GM18951 (cell line): ENCODE data around the gene ZNF155.
A peak's percentile ranks its signal among the peaks of the same experiment; 100 is the strongest.

Source experiments
- POLR2A ChIP-seq: IDR thresholded peaks from 4 replicates; pipeline ENCODE4 v1.6.1; 2011; ENCODE audit warnings: mild to moderate bottlenecking; ENCODE audit not compliant: insufficient read length, insufficient read depth; ENCODE audit errors: extremely low read depth
- in situ Hi-C: fragments of 300-500 bp; cut with MboI; formaldehyde crosslinking; loops from one replicate; pipeline ENCODE4 v1.12.0; 2022; ENCODE audit warnings: low sequenced_read_pairs, mixed read lengths, inconsistent platforms; ENCODE audit not compliant: unreplicated experiment

ZNF155 gene

DNA sequence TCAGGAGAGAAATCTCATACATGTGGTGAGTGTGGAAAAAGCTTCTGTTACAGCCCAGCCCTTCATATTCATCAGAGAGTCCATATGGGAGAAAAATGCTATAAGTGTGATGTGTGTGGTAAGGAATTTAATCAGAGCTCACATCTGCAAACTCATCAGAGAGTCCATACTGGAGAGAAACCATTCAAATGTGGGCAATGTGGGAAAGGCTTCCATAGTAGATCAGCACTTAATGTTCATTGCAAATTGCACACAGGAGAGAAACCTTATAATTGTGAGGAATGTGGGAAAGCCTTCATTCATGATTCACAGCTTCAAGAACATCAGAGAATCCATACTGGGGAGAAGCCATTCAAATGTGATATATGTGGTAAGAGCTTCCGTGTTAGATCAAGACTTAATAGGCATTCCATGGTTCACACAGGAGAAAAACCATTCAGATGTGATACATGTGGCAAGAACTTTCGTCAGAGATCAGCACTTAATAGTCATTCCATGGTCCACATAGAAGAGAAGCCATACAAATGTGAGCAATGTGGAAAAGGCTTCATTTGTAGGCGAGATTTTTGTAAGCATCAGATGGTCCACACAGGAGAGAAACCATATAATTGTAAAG, 17.8 kb upstream of the ZNF155 start:
- no peak for TF ChIP-seq POLR2A
- in situ Hi-C loops: no loop called here

GRCh38 chr19:43976732-43977131, 7.3 kb upstream of the ZNF155 start:
- no peak for TF ChIP-seq POLR2A
- in situ Hi-C loops: no loop called here

GRCh38 chr19:43983544-43983911, 460 bp upstream of the ZNF155 start:
- in situ Hi-C loops: no loop called here
- no peak for TF ChIP-seq POLR2A

GRCh38 chr19:43984687-43985000, 656 bp downstream of the ZNF155 start:
- TF ChIP-seq POLR2A: no peak
- in situ Hi-C loops: no loop called here

GRCh38 chr19:43997631-43998290, 13.8 kb downstream of the ZNF155 start:
- in situ Hi-C loops: no loop called here
- TF ChIP-seq POLR2A: no peak

DNA sequence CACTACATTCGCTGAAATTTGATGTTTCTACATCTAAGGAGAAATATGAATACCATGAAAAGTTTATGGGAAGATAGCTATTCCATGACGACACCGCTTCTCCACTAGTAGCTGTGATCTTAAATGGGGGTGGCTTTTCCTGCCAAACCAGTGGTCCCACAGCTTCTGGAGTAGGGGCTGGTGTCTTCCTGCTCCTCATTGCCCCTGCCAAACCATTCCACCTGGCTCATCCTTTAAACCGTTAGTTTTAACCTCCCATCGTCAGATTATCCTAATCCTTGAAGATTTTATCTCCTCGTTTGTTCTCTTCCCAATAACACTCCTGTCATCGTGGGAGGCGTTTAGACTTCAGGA, 18.2 kb downstream of the ZNF155 start:
- in situ Hi-C loops: no loop called here
- no peak for TF ChIP-seq POLR2A

- in situ Hi-C loops: no loop called here
- peak; percentile 73 for TF ChIP-seq POLR2A
Observed at GRCh38 chr19:44002566-44003460, 18.8 kb downstream of the ZNF155 start, which contains the start of gene ZNF230. TSS of gene ZNF230 (plus strand) at chr19:44002957. CDS start at chr19:44007079, 4,122 bp downstream.

DNA sequence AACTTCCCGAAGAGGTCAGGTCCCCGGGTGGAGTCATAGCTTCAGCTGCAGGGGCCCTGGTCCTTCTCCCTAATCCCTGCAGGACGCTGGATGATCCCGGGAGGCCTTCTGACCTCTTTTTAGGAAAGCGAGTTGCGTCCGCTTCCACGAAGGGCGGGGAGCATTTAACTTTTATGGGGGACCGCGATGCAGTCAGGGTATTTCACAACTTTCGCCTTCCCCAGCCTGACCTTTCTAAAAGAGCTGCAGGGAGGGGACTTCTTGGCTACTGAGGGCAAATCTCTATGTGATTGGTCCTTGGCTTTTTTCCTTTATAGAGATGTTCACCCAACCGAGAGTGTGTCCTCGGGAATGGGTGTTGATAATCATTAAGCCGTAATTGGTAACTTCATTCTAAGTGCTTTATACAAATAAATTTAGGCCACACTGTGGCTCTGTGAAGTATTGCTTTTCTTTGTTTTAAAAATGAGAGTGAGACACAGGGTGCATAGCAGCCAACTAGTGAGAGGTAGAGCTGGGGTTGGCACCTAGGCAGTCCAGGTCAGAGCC, 19.5 kb downstream of the ZNF155 start:
- in situ Hi-C loops: no loop called here
- no peak for TF ChIP-seq POLR2A

DNA sequence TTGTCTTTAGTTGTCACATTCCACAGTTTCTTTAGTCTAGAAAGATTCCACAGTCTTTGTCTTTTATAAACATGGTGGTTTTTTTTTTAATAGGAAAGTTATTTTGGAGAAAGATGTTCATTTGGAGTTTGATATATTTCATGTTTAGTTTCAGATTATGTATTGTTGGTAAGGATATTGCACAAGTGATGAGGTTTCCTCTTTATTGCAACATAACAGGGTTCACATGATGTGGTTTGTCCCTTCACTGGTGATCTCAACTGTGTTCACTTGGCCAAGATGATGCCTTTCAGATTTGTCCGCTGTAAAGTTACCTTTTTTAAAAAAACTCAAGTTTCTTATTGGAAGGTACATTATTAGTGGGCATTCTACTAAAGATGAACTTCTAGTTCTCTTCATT, 22.0 kb downstream of the ZNF155 start:
- no peak for TF ChIP-seq POLR2A
- in situ Hi-C loops: no loop called here

DNA sequence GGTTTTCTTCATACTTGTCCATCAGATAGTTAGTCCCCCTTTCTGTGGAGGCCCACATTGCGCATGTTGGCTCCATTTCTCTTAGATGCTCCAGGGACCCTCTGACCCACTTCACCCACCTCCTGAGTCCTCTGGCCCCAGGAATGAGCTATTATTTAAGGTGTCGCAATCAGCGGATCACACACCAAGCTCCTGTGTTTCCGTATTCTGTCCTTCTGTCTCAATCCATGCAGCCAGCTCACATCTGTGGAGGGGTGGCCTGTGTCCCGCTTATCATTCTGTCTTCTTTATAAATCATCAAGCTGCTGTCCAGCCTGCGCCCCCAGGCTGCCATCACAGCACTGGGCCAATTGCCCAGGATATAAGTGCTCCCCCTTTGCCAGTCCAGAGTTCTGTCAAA, 23.5 kb downstream of the ZNF155 start:
- no peak for TF ChIP-seq POLR2A
- in situ Hi-C loops: no loop called here

- in situ Hi-C loops: no loop called here
- no peak for TF ChIP-seq POLR2A
Observed at GRCh38 chr19:44010468-44010867, 26.5 kb downstream of the ZNF155 start.

DNA sequence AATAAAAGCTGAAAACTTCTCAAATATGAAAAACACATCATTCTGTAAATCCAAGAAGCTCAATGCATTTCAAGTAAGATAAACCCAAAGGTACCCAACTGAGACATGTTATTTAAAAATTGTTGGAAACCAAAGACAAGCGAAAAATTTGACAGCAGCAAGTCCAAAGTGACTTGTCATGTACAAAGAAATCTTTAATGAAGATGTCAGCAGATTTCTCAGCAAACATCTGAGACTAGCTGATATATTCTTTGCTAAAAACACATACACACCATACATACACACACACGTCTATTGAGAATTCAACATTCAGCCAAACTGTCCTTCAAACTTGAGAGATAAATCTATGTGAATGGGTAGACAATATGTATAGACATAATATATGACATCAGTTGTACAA, 35.5 kb downstream of the ZNF155 start:
- in situ Hi-C loops: no loop called here
- TF ChIP-seq POLR2A: no peak

GRCh38 chr19:44021221-44021620, 37.2 kb downstream of the ZNF155 start:
- TF ChIP-seq POLR2A: no peak
- in situ Hi-C loops: no loop called here

- in situ Hi-C loops: no loop called here
Observed at GRCh38 chr19:44024900-44025216, 40.9 kb downstream of the ZNF155 start.

More at GRCh38 chr19:44024900-44025216, 40.9 kb downstream of the ZNF155 start:
- TF ChIP-seq POLR2A: no peak
